ENCODE data around the gene EVX2.

The EVX2 gene

GRCh38 chr2:176128172-176128981 is 44.6 kb upstream of the EVX2 start:
- Histone ChIP-seq H2AFZ (ENCODE audit: low read length, unreplicated experiment) (peak overlapping the region; percentile 89), H3K4me3 (ENCODE audit: low read depth, low read length) (peak overlapping the region; percentile 79), H3K4me1 (ENCODE audit: control insufficient read depth, insufficient read depth, low read length, unreplicated experiment) (peaks cover 13% of the 10 kb centered on the region), H3K27ac (ENCODE audit: low read depth, low read length) (peak overlapping the region; percentile 74), H3K27me3 (ENCODE audit: insufficient read depth, low read length) (no peaks in the 10 kb centered on the region), H3K36me3 (ENCODE audit: insufficient read depth, low read length) (peaks cover 4% of the 10 kb centered on the region; the same call in 1 of the 2 replicates), H3K79me2 (ENCODE audit: control insufficient read depth, insufficient read depth, low read length, unreplicated experiment) (peaks cover 15% of the 10 kb centered on the region)

DNA sequence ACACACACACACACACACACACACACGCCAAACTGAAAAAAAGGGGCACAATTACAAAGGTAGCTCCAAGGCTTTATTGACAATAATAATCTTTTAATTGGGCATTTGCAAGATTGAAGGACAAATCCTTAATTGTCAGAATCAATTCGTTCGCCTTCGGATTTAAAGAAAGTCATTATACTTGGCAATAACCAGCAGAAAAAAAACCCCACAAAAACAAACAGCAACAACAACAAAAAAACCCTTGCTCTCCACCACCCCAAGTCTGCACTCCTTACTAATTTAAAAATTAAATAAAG is 44.0 kb upstream of the EVX2 start:
- Histone ChIP-seq H3K4me1 (ENCODE audit: control insufficient read depth, insufficient read depth, low read length, unreplicated experiment) (peaks cover 13% of the 10 kb centered on the region), H3K79me2 (ENCODE audit: control insufficient read depth, insufficient read depth, low read length, unreplicated experiment) (peaks cover 14% of the 10 kb centered on the region), H3K27me3 (ENCODE audit: insufficient read depth, low read length) (no peaks in the 10 kb centered on the region), H3K27ac (ENCODE audit: low read depth, low read length) (0 out of 2 replicates have a peak overlapping the region, but pooled peaks have one; percentile 74), H3K4me3 (ENCODE audit: low read depth, low read length) (peak overlapping the region; percentile 79), H2AFZ (ENCODE audit: low read length, unreplicated experiment) (no peak overlapping the region), H3K36me3 (ENCODE audit: insufficient read depth, low read length) (peaks cover 4% of the 10 kb centered on the region; the same call in 1 of the 2 replicates)

DNA sequence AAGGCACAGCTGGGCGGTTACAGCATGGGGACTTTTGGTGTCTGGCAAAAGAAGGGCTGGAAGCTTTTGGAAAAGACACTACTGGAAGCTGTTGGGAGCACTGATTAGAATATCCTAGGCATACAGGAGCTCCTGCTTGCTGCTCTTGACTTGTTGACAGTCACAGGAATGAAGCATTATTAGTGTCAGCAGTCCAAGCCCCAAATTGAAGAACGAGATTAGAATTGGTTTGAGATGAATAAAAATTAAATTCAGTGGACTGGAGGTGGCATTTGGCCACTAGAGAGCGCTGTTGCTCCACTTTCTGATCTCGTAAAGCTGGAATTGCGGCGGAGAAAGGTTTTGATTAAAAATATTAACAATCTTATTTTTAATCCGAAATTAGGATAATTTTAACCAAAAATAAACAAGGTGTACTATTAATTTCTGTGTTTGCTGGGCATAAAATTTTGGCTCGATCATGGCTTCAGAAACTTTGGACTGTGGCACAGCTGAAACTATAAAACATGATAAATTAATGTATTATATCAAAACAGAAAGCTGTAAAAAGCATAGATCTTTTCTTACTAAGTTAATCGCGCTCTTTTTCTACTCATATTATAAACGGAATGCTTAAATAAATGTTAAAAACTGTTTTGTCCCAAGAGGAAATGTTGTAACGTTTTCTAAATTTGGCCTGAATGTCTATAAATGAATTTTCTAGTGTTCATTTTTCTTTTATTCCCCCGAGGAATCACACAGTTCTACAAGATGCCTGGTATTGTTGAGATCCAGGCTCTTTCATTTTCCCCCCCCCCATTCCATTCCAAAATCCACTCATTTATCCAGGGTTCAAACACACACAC is 43.4 kb upstream of the EVX2 start:
- Histone ChIP-seq H3K4me3 (ENCODE audit: low read depth, low read length) (peak overlapping the region; percentile 79), H3K27me3 (ENCODE audit: insufficient read depth, low read length) (peaks cover 1% of the 10 kb centered on the region), H2AFZ (ENCODE audit: low read length, unreplicated experiment) (peak overlapping the region; percentile 91)

DNA sequence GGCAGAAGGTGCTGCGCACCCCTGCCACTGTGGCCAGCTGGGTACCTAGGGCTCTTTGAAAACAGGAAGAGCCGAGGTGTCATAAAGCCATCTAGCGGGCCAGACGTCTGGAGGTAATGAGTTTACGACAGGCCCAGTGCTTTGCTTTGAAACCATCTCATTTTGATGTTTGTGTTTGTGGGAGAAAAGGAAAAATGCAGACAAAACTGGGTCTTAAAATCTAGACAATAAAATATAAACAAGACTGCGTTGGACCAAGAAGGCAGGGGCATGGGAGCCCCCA is 42.0 kb upstream of the EVX2 start:
- Histone ChIP-seq H3K4me3 (ENCODE audit: low read depth, low read length) (no peak overlapping the region), H3K36me3 (ENCODE audit: insufficient read depth, low read length) (no peaks in the 10 kb centered on the region), H3K79me2 (ENCODE audit: control insufficient read depth, insufficient read depth, low read length, unreplicated experiment) (no peaks in the 10 kb centered on the region), H3K27ac (ENCODE audit: low read depth, low read length) (no peak overlapping the region), H2AFZ (ENCODE audit: low read length, unreplicated experiment) (no peak overlapping the region), H3K27me3 (ENCODE audit: insufficient read depth, low read length) (peaks cover 16% of the 10 kb centered on the region), H3K4me1 (ENCODE audit: control insufficient read depth, insufficient read depth, low read length, unreplicated experiment) (peaks cover 8% of the 10 kb centered on the region)

More for the DNA sequence above, 43.4 kb upstream of the EVX2 start:
- Histone ChIP-seq H3K79me2 (ENCODE audit: control insufficient read depth, insufficient read depth, low read length, unreplicated experiment) (peaks cover 10% of the 10 kb centered on the region), H3K27ac (ENCODE audit: low read depth, low read length) (no peak overlapping the region), H3K4me1 (ENCODE audit: control insufficient read depth, insufficient read depth, low read length, unreplicated experiment) (peaks cover 13% of the 10 kb centered on the region), H3K36me3 (ENCODE audit: insufficient read depth, low read length) (peaks cover 2% of the 10 kb centered on the region; the same call in 1 of the 2 replicates)

- Histone ChIP-seq H2AFZ (ENCODE audit: low read length, unreplicated experiment) (no peak overlapping the region), H3K79me2 (ENCODE audit: control insufficient read depth, insufficient read depth, low read length, unreplicated experiment) (no peaks in the 10 kb centered on the region), H3K36me3 (ENCODE audit: insufficient read depth, low read length) (no peaks in the 10 kb centered on the region), H3K4me3 (ENCODE audit: low read depth, low read length) (no peak overlapping the region), H3K4me1 (ENCODE audit: control insufficient read depth, insufficient read depth, low read length, unreplicated experiment) (peaks cover 8% of the 10 kb centered on the region), H3K27me3 (ENCODE audit: insufficient read depth, low read length) (peaks cover 21% of the 10 kb centered on the region), H3K27ac (ENCODE audit: low read depth, low read length) (no peak overlapping the region)
Measured at GRCh38 chr2:176124947-176125771, 41.4 kb upstream of the EVX2 start.

GRCh38 chr2:176124110-176124946 is 40.6 kb upstream of the EVX2 start:
- Histone ChIP-seq H3K79me2 (ENCODE audit: control insufficient read depth, insufficient read depth, low read length, unreplicated experiment) (no peaks in the 10 kb centered on the region), H3K27me3 (ENCODE audit: insufficient read depth, low read length) (peaks cover 30% of the 10 kb centered on the region), H3K27ac (ENCODE audit: low read depth, low read length) (no peak overlapping the region), H3K4me3 (ENCODE audit: low read depth, low read length) (no peak overlapping the region; the same call in 1 of the 2 replicates), H2AFZ (ENCODE audit: low read length, unreplicated experiment) (no peak overlapping the region), H3K36me3 (ENCODE audit: insufficient read depth, low read length) (no peaks in the 10 kb centered on the region), H3K4me1 (ENCODE audit: control insufficient read depth, insufficient read depth, low read length, unreplicated experiment) (peaks cover 8% of the 10 kb centered on the region)

DNA sequence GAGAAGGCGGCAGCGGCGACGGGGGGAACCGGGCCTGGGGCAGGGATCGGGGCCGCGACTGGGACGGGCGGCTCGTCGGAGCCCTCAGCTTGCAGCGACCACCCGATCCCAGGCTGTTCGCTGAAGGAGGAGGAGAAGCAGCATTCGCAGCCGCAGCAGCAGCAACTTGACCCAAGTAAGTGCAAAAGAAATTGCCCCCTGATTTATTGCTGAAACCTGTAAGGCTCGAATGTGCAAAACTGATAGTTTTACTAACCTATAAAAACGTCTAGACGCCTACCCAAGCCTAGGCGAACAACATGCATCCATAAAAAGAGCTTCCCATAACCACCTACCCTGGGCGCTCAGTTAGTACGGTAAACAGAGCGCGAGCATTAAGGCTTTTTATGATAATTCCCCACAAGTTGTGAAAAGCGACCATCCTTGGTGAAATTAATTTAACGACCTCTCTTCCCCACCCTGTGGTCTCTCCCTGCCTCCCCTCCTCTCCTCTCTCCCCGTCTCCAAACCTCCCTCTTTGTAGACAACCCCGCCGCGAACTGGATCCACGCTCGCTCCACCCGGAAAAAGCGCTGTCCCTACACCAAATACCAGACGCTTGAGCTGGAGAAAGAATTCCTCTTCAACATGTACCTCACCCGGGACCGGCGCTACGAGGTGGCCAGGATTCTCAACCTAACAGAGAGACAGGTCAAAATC is 39.8 kb upstream of the EVX2 start:
- no peaks in the 10 kb centered on the region for H3K36me3 ChIP-seq (ENCODE audit: insufficient read depth, low read length)
- peaks cover 36% of the 10 kb centered on the region for H3K27me3 ChIP-seq (ENCODE audit: insufficient read depth, low read length)
- H3K4me3 ChIP-seq (ENCODE audit: low read depth, low read length): peak overlapping the region; percentile 92
- peak overlapping the region; percentile 94 for H2AFZ ChIP-seq (ENCODE audit: low read length, unreplicated experiment)
- no peaks in the 10 kb centered on the region for H3K79me2 ChIP-seq (ENCODE audit: control insufficient read depth, insufficient read depth, low read length, unreplicated experiment)
- H3K4me1 ChIP-seq (ENCODE audit: control insufficient read depth, insufficient read depth, low read length, unreplicated experiment): peaks cover 8% of the 10 kb centered on the region
- no peak overlapping the region for H3K27ac ChIP-seq (ENCODE audit: low read depth, low read length)

DNA sequence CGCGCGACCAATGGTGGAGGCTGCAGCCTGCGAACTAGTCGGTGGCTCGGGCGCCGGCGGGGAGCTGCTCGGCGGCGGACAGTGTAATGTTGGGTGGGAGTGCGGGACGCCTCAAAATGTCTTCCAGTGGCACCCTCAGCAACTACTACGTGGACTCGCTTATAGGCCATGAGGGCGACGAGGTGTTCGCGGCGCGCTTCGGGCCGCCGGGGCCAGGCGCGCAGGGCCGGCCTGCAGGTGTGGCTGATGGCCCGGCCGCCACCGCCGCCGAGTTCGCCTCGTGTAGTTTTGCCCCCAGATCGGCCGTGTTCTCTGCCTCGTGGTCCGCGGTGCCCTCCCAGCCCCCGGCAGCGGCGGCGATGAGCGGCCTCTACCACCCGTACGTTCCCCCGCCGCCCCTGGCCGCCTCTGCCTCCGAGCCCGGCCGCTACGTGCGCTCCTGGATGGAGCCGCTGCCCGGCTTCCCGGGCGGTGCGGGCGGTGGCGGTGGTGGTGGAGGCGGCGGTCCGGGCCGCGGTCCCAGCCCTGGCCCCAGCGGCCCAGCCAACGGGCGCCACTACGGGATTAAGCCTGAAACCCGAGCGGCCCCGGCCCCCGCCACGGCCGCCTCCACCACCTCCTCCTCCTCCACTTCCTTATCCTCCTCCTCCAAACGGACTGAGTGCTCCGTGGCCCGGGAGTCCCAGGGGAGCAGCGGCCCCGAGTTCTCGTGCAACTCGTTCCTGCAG is 39.1 kb upstream of the EVX2 start, which contains the start of gene HOXD9:
HOXD9 (plus strand) TSS at position 37 of the 728 bp plus-strand sequence; CDS start at position 87, 50 bp downstream.
- H3K27ac ChIP-seq (ENCODE audit: low read depth, low read length): no peak within 1 kb of the TSS
- H3K36me3 ChIP-seq (ENCODE audit: insufficient read depth, low read length): no peaks in the 10 kb centered on the region
- H3K27me3 ChIP-seq (ENCODE audit: insufficient read depth, low read length): peaks cover 43% of the 10 kb centered on the region
- H3K4me3 ChIP-seq (ENCODE audit: low read depth, low read length): peak within 1 kb of the TSS; percentile 92
- H3K4me1 ChIP-seq (ENCODE audit: control insufficient read depth, insufficient read depth, low read length, unreplicated experiment): peaks cover 4% of the 10 kb centered on the region
- H2AFZ ChIP-seq (ENCODE audit: low read length, unreplicated experiment): peak within 1 kb of the TSS; percentile 94
- no peaks in the 10 kb centered on the region for H3K79me2 ChIP-seq (ENCODE audit: control insufficient read depth, insufficient read depth, low read length, unreplicated experiment)

DNA sequence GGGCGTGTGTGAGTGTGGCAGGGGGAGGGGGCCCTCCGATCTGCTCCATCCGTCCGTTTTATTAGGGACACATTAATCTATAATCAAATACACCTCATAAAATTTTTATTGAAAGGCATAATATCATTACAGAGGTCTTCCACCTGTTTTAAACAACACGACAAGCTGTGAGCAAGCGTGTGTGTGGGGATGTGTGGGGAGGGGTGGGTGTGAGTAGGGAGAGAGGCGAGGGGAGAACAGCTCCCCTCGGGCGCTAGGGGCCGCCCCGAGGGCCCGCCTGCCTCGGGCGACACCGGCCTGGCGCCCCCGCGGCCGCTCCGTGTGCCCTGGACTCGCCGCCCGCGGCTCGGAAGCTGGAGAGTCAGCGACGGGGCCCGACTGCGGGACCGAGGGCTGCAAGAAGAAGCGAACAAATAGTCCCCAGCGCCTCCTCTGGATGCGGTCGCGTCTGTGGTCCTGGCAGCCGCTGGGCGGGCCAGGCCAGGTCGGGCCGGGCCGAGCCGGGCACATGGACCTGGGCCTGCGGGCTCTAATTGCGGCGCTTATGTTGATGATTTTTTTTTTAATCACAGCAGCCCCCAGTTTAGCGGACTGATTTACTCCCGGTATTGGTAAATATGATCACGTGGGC is 38.4 kb upstream of the EVX2 start:
- peak overlapping the region; percentile 94 for H2AFZ ChIP-seq (ENCODE audit: low read length, unreplicated experiment)
- H3K27me3 ChIP-seq (ENCODE audit: insufficient read depth, low read length): peaks cover 50% of the 10 kb centered on the region
- H3K4me3 ChIP-seq (ENCODE audit: low read depth, low read length): peak overlapping the region; percentile 92
- no peaks in the 10 kb centered on the region for H3K4me1 ChIP-seq (ENCODE audit: control insufficient read depth, insufficient read depth, low read length, unreplicated experiment)
- no peaks in the 10 kb centered on the region for H3K79me2 ChIP-seq (ENCODE audit: control insufficient read depth, insufficient read depth, low read length, unreplicated experiment)
- H3K27ac ChIP-seq (ENCODE audit: low read depth, low read length): no peak overlapping the region
- H3K36me3 ChIP-seq (ENCODE audit: insufficient read depth, low read length): no peaks in the 10 kb centered on the region
